Hippocampal formation (tissue), 2 donors: ENCODE data around the gene VPS37C.

Source experiments
- DNase-seq, 2 donors: peaks; one replicate each; lab custom pipeline; 2025; lab: John Stamatoyannopoulos, UW

The VPS37C gene

DNA sequence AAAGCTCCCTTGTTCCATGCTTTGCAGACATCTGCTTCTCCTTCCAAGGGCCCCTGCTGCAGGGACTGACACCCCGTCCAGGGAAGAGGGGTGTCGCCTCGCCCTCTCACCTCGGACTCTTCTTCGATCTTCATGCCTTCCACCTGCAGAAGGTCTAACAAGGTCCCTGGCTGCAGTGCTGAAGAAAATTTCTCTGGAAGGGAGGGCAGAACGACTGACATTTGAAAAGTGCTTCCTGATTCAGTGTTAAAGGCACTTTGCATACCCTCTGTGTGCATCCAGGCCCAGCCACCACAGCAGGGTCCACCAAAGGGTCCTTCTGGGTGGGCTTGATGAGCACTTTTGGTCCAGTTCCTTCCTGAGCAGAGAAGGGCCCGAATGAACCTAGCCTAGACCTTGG, 28.1 kb downstream of the VPS37C start:
- no peak for DNase-seq

DNA sequence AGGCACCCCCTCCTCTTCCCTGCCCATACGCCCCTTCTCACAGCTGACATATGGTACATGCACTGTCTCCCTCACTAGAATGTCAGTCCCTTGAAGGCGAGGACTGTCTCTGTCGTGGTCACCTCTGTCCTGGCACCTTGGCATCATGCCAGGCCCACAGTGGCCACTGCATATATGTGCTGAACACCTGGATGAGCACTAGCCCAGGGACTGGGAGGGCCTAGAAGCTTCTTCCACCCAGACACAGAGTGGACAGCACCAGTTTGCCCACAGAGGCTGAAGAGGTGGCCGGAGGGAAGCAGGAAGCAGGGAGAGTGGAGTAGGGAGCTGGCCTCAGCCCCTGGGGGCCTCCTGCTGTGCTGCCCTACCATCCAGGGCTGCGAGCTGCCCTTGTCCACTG, 28.6 kb downstream of the VPS37C start:
- DNase-seq: no peak

DNA sequence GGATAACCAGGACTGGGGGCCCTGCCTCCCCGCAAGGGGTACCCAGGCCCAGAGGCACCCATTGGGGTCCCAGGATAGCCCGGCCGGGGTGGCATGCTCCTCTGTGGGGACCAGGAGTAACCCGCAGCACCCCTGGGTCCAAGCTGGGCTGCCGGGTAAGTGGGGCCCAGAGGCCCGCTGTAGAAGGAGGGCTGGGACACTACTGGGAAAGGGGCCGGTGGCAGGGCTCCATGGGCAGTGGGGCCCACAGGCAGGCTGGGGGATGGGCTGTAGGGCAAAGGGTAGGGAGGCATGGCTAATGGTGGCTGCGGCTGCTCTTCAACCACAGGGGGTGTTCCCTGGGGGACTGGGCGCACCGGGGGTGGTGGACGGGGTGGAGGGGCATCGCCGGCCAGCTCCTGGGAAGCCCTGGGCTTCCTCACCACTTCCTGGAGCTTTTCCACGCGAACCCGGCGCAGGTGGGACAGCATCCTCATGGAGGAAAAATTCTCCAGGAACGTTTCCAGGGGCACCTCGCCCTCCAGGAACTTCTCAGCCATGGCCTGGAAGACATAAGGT, 29.1 kb downstream of the VPS37C start:
- DNase-seq: no peak

DNA sequence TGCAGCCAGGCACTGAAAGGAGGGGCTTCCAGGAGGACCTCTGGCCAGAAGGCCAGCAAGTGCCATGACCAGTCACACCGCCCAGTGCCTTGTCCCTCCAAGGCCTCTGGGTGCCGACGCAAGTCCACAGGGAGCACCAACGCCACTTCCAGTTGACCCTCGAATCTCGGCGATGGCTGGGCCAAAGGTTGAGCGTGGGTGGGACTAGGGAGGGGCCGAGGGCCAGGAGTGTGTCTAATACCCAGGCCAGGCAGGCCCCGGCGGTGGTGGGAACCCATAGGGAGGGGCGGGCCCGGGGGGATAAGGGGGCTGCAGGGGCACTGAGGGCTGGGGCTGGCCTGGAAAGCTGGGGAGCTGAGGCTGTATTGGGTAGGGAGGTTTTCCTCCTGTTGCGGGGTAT, 29.6 kb downstream of the VPS37C start:
- DNase-seq: no peak

DNA sequence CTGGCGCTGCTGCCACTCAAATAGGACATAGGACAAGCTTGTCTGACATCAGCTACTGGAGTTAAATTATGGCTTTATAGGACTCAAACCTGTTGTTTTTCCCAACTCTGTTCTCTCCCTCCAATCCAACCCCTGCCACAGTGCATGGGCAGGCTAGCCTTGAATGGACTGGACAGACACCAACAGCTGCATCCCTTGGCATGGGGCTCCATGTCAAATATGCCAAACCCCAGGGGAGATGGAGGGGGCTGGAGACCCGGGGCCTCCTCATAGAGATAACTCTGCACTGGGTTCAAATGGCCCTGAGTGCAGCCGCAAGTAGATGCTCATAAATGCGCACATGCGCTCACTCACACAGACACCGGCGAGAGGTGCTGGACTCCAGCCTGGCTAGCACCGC, 30.0 kb downstream of the VPS37C start:
- no peak for DNase-seq

DNA sequence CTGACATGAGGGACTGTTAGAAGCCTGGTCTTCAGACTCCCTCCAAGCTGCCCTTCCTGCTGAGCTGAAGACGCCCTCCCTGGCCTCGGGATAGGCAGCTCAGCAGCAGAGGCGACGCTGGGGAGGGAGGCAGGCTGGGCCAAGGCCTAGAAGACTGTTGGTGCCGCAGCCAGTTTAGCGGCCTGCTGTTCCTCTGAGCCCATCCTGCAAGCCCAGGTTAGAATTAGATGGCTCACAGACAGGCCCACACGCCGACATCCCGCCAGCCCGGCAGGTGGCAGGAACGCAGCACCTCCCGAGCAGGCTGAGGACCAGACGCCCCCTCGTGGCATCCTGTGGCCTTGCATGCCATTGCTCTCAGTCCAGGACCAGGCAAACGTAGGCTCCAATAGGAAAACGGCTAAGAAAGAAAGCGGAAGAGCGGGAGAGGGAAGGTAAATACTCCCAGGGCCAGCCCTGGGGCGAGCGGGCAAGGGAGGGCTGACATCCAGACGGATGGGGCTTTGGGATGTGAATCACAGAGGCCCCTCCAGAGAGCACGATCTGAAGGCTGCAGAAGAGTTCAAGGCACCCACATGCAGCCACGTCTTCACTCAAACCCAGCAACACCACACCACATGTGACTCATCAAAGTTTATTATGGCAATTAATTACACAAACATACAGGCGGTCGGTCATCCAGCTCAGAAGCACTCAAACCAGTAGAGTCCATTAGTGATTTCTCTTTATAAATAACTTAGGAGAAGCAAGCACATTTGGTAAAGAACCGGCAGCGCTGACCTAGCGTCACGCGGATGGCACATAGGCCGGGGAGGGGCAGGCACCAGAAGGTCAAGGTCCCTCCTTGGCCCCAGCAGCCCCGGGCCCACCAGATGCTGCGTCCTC, 31.3 kb downstream of the VPS37C start:
- no peak for DNase-seq

DNA sequence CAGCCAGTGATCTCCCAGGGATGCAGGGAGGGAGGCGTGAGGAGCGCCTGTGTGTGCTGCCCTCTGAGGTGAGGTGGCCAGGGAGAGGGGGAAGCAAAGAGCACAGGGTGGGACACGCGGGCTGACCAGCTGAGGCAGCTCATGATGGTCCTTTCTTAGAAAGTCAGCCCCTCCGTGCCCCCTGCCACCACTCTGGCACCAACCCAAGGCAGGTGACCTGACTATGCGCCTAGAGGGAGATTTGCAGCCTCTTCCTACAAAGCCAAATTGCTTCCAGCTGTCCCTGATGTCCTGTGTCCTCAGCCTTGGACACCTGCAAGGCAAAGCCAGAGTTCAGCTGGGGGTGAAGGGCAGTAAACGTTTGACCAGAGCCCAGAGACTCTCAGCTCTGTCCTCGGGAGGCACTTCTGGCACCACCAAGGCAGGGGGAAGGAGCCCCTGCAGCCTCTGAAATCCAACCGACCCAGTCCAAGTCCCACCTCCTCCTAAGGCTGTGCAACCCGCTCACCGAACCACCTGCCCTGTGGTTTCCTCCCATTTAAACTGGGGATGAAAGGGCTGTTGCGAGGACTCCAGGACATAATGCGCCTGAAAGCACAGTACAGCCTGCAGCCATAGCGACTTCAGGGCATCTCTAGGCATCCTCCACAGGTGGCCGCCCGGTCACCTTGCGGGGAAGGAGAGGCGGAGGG, 32.1 kb downstream of the VPS37C start:
- DNase-seq: no peak

DNA sequence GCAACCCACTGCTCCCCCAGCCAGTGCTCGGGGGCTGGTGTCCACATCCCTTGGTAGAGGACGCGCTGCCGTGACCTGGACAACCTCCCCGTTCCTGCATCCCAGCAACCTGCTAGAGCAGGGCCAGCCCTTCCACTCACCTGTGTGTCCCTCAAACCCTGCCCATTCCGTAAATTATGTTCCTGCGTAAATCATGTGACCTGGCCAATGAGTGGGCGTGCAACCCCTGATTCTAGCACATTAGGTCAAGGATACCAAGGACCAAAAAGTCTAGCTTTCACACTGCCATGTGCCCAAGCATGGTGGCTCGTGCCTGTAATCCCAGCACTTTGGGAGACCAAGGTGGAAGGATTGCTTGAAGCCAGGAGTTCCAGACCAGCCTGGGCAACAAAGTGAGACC, 33.2 kb downstream of the VPS37C start:
- DNase-seq: no peak

DNA sequence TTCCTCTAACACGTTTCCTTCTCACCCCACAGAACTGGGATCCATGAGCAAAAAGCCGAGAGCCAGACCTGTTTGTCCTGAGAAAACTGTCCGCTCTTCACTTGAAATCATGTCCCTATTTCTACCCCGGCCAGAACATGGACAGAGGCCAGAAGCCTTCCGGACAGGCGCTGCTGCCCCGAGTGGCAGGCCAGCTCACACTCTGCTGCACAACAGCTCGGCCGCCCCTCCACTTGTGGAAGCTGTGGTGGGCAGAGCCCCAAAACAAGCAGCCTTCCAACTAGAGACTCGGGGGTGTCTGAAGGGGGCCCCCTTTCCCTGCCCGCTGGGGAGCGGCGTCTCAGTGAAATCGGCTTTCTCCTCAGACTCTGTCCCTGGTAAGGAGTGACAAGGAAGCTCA, 35.0 kb downstream of the VPS37C start:
- DNase-seq: no peak

DNA sequence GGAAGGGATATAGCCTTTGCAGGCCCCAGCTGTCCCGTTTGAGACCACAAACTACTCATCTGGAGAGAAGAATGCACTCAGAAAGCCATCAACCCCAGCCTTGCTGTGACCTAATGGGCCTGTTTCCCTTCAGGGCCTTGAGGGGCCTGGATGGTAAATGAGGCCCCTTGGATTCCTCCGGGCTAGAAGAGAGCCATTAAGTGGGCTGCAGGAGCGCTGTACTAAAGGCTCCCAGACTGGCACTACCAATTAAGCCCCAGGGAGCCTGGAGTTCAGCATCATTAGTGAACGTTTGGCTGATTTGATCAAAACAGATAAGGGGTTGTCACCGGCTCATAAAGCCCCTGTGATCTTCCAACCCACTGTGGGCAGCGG, 35.9 kb downstream of the VPS37C start:
- no peak for DNase-seq

DNA sequence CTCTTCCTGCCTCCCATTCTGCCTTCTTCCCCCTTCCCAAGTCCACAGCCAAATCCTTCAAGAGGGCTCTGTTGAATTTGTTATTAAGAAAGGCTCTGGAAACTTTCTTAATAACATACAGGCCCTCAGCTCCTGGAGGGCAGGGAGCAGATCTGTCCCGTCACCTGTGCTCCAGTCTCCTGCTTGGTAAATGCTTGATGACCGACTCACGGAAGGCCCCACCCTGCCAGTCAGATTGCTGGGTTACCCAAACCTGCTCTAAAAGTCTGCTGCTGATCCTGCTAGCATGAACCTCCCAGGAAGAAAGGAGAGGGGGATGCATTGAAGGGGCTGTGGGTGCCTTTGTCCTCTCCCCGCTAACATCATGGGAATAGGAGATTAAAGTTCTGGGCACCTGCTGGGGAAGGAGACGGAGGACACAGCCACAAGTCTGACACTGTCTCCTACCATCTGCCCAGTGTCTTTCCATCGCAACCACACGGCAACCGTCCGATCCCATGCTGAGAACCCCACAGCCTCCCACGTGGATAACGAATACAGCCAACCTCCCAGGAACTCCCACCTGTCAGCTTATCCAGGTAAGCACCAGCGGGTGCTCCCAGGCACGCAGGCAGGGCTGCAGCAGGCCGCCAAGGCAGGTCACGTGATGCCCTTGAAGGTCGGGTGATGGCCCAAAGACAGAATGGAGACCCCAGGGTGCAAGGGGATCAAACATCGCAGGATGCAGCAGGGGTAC, 36.5 kb downstream of the VPS37C start:
- no peak for DNase-seq

DNA sequence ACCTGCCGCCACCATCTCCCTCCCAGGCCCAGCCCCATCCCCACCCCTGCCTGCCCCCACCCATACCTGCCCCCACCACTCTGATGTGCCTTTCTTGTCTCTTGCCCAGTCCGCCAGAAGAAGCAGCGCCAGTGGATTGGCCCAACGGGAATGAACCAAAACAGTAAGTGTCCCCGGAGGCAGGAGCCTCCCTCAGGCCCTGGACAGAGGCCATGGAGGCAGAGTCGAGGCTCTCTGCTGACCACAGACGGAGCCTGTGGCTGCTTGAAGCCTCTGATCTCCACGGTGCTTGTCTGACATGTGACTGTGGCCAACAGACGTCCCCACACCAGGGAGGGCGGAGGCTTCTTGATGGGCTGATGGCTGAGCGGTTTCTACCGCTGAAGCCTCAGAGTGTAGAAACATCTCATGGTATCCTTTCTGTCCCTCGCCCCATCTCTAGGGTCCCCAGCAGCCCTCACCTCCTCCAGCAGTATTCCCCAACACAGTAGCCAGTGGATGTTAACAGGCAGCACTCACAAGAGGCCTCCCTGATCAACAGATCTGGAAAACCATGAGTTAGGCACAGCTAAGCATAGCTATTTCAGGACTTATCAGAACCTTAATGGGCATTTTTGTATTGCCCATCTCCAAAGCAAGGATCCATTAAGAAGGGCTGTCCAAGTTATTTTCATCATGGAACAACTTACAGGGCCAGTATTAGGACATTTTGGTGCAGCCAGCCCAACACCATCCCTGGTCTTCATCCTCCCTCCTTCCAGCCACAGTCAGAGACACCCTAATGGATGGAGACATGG, 37.3 kb downstream of the VPS37C start:
- no peak for DNase-seq

DNA sequence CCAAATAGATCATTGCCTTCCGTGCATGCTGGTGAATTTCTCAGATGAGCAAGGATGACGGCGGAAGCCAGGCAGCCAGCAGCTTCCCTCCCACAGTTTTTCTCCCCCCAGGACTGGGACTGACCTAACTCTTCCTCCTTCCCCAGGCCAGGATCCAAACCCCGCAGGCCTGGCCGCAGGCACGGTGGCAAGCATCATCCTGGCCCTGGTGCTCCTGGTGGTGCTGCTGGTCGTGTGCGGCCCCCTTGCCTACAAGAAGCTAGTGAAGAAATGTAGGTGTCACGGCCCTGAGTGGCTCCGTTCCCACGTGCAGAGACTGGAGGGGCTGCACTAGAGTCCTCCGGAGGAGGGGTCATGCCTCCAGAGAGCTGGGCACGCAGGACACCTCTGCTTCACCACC, 38.5 kb downstream of the VPS37C start:
- DNase-seq: no peak

DNA sequence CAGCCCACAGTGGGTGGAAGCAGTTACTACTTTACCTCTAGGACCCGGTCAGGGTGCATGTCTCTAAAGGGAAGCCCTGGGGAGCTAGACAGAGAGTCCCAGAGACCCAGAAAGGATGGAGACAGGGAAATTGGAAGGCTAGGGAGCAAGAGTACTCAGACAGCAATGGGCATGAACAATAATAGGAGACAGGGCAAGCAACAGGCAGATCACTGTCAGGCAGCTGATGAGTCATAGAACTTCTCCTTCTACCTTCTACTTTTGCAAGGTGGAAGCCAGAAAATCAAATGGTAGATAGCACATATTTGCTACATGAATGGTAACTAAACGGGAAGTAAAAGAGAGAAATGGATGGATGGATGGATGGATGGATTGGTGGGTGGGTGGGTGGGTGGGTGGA, 39.3 kb downstream of the VPS37C start:
- DNase-seq: no peak

DNA sequence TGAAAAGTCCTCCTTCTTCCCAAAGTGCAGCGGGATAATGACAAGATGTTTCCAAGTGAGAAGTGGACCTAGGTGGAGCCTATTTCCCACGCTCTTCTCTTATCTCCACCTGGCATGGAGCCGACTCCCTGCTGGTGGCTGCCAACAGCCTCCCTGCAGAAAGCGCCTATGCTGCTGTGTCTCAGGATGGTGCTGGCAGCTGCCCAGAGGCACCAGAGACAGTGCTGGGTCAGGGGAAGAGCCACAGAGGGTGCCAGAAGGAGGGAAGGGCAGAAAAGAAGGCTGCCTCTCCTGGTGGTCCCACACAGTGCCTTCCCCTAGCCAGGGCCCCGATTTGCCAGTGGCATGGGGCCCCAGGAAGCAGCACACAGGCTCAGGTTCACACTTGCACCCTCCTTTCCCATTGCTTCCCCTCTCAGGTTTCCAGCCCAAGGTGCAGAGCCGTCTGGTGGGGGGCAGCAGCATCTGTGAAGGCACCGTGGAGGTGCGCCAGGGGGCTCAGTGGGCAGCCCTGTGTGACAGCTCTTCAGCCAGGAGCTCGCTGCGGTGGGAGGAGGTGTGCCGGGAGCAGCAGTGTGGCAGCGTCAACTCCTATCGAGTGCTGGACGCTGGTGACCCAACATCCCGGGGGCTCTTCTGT, 39.9 kb downstream of the VPS37C start:
- no peak for DNase-seq

DNA sequence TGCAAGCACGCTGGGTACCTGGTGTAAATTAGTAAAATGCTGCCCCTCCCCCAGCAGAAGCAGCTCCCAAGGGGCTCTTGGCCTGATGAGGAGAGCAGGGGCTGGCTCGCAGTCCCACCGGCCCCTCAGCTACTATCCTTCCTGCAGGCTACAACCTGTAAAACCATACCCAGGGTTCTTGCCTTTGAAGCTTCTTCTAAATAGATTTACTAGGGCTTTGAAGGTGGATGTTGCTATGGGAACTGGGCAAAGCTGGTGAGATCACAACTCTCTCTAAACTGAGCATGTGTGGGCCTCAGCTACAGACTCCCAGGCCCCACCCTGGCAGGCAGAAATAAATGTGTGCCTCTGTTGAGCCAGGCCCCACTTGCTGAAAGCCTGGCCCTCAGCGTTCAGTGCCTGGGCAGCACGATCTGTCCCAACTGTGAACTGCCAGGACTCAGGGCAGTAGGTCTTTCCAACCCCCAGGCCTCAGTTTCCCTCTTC, 40.5 kb downstream of the VPS37C start:
- no peak for DNase-seq

DNA sequence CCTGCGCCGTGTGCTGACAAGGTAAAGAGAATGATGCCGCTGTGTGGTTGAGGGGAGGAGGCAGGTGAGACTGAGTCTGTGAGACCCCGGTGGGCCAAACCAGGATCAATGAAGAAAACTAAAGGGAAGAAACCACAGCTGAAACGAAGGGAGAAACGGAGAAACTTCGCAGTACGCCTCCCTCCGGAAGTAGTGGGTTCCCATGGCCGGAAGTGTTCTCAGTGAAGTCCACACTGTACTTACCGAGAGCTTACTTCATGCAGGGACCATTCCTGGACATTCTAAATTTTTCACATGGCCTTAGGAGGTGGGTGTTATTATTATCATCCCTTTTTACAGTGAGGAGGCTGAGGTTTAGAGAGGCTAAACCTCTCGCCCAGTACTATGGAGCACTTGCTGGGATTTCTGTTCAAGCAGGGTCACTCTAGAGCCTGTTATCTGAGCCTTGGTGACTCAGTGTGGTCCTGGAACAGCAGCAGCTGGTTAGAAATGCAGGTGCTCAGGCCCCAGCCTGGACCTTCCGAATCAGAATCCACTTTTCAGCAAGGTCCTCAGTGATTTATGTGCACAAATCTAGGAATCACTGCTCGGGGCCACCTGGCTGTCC, 41.0 kb downstream of the VPS37C start:
- no peak for DNase-seq

DNA sequence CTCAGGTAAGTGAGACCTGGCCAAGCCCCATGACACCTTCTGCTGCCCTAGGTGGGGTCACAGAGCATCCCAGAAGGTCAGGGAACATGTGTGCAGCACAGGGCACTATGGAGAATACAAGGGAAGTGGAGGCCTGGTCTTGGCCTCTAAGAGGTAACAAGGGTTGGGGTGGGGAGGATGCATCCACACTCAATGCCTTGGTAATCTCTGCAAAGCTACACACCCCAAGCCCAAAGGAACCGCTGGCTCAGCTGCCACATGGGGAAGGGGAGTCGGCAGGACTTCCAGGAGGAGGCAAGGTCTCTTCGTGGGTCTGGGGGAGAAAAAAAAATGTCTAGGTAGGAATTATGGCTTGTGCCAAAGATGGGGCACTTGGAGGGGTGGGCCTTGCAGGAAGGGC, 41.7 kb downstream of the VPS37C start:
- DNase-seq: no peak

DNA sequence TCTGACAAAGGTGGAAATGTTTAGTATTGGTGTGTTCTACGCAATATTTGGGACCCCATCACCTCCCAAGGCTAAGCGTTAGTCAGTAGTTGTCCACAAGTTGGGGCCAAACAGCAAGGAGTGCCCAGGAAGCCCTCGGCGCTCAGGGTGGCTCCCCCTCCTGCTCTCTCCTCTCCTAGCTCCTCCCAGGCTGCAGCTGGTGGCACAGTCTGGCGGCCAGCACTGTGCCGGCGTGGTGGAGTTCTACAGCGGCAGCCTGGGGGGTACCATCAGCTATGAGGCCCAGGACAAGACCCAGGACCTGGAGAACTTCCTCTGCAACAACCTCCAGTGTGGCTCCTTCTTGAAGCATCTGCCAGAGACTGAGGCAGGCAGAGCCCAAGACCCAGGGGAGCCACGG, 42.2 kb downstream of the VPS37C start:
- DNase-seq: no peak

DNA sequence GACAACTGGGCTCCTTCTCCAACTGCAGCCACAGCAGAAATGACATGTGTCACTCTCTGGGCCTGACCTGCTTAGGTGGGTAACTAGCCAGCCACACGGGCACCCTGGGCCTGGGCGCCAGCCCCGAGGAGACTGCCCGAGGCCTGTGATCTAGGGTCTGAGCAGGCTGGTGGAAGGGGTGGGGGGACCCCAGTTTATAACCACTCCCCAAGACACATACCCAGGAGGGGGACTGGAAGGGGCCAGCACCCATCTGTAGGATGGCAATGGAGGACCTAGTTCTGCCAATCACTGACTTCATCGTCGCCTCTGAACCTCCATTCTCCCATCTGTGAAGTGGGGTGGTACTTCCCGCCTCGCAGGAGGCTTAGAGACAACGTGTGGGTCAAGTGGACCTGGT, 42.8 kb downstream of the VPS37C start:
- DNase-seq: no peak

DNA sequence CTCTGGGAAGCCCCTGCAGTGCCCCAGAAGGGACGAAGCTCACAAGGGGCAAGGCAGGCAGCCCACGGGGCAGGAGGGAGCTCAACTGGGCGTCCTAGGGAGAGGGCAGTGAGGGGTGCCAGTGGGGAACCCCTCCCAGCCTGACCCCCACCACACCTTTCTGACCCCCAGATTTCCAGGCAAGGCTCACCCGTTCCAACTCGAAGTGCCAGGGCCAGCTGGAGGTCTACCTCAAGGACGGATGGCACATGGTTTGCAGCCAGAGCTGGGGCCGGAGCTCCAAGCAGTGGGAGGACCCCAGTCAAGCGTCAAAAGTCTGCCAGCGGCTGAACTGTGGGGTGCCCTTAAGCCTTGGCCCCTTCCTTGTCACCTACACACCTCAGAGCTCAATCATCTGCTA, 43.2 kb downstream of the VPS37C start:
- DNase-seq: no peak
